Measurements from ENCODE around the gene CXADR. TPM values are rescaled to one million over a fixed set of nuclear protein-coding genes. Genes with fewer than 3 reads are reported as not detected.

The CXADR gene
- total RNA-seq, 1 experiment from 2014 or later: 24.7 TPM

DNA sequence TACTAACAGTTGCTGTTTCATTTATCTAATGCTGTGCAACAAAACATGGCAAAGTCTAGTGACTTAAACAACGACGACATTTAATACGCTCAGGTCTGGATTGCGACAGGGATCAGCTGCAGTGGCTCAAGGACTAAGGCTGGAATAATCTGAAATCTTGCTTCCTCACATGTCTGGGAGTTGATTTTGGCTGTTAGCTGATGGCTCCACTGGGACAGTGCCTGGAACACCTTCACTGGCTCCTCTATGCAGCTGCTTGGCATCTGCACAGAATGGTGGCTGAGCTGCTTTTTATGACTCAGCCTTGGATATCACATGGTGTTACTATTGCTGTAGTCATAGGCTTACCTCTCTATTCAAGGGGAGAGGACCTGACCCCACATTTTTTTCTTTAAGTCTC is 123.9 kb downstream of the CXADR start:
- intact Hi-C loops (cut with micrococcal nuclease; ENCODE audit: unreplicated experiment) (no loop called here), in situ Hi-C loops (cut with HindIII; ENCODE audit: low pct_unique_long_range_greater_than_20kb, low sequenced_read_pairs) (no loop called here)
- no peak for ATAC-seq
- Histone ChIP-seq H3K27ac (ENCODE audit: low read length) (no peak overlapping the region), H3K4me1 (ENCODE audit: control insufficient read depth, insufficient read depth, low read length) (no peaks in the 10 kb centered on the region), H3K9me3 (ENCODE audit: control insufficient read depth, insufficient read depth, low read depth, low read length) (no peaks in the 10 kb centered on the region), H3K36me3 (ENCODE audit: control insufficient read depth, insufficient read depth, low read length) (no peaks in the 10 kb centered on the region), H3K4me3 (ENCODE audit: low read depth in 2 of 2, low read length in 2 of 2) (no peak overlapping the region), H3K27me3 (ENCODE audit: control insufficient read depth, insufficient read depth, low read length) (no peaks in the 10 kb centered on the region)
- POLR2A ChIA-PET: no interaction called here
- no peak for DNase-seq (ENCODE audit: low read depth, low spot score)
- no TSS peak for BruUV-seq (replicated peaks)
- CTCF ChIA-PET: no interaction called here
- TF ChIP-seq REST (IDR thresholded peaks at IDR 0.05; ENCODE audit: insufficient read depth in 1 of 2, low read depth in 2 of 2, low read length in 1 of 2) (no peak), SIN3A (IDR thresholded peaks at IDR 0.05; ENCODE audit: borderline replicate concordance, insufficient read depth, low read depth, low read length) (no peak), POLR2AphosphoS5 (IDR thresholded peaks at IDR 0.05; ENCODE audit: low read depth, low read length) (no peak), TCF7L2 (IDR thresholded peaks at IDR 0.05; ENCODE audit: low read depth, low read length) (no peak), CTCF (IDR thresholded peaks at IDR 0.05) (no peak)

DNA sequence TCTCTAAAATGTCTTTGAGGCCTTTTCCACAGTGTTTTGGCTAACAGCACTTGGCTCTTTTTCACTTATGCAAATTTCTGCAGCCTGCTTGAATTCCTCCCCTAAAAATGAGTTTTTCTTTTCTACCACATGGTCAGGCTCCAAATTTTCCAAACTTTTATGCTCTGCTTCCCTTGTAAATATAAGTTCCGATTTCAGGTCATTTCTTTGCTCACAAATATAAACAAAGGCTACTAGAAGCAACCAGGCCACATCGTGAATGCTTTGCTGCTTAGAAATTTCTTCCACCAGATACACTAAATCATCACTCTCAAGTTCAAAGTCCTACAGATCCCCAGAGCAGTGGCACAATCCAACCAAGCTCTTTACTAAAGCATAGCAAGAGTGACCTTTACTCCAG is 128.0 kb downstream of the CXADR start:
- TF ChIP-seq POLR2AphosphoS5 (IDR thresholded peaks at IDR 0.05; ENCODE audit: low read depth, low read length): no peak
- no peak for TF ChIP-seq REST (IDR thresholded peaks at IDR 0.05; ENCODE audit: insufficient read depth in 1 of 2, low read depth in 2 of 2, low read length in 1 of 2)
- ATAC-seq (no peak), DNase-seq (ENCODE audit: low read depth, low spot score) (no peak)
- no peaks in the 10 kb centered on the region for H3K27me3 ChIP-seq (ENCODE audit: control insufficient read depth, insufficient read depth, low read length)
- no peaks in the 10 kb centered on the region for H3K4me1 ChIP-seq (ENCODE audit: control insufficient read depth, insufficient read depth, low read length)
- BruUV-seq (replicated peaks): no TSS peak
- ChIA-PET POLR2A (no interaction called here), CTCF (no interaction called here)
- intact Hi-C loops (cut with micrococcal nuclease; ENCODE audit: unreplicated experiment): no loop called here
- in situ Hi-C loops (cut with HindIII; ENCODE audit: low pct_unique_long_range_greater_than_20kb, low sequenced_read_pairs): no loop called here
- H3K27ac ChIP-seq (ENCODE audit: low read length): no peak overlapping the region
- H3K9me3 ChIP-seq (ENCODE audit: control insufficient read depth, insufficient read depth, low read depth, low read length): no peaks in the 10 kb centered on the region
- H3K36me3 ChIP-seq (ENCODE audit: control insufficient read depth, insufficient read depth, low read length): no peaks in the 10 kb centered on the region
- H3K4me3 ChIP-seq (ENCODE audit: low read depth in 2 of 2, low read length in 2 of 2): no peak overlapping the region

Other genes with a start within 250 kb of the CXADR start
- 20.1 TPM for gene BTG3, start 99.9 kb downstream of the CXADR start, total RNA-seq (2021; ENCODE audit: unreplicated experiment)